GM12865 (cell line): ENCODE data around the gene LRRC38.
A peak's percentile ranks its signal among the peaks of the same experiment; 100 is the strongest.

ENCODE experiments used
- DNase-seq: peaks from one replicate; pipeline ENCODE4 v3.0.0; 2010; ENCODE audit warnings: low read depth
- H3K4me3 ChIP-seq: 2 replicates; pipeline ENCODE4 v1.5.1; 2011; ENCODE audit warnings: mild to moderate bottlenecking, low read depth, low read length, control low read depth
- CTCF ChIP-seq: IDR thresholded peaks from 2 replicates; pipeline ENCODE4 v1.5.1; 2011; ENCODE audit warnings: low read length, control low read depth, low read depth, inconsistent platforms; ENCODE audit not compliant: insufficient read depth; ENCODE audit errors: missing control alignments

LRRC38 gene

GRCh38 chr1:13479171-13479856 is 34.5 kb downstream of the LRRC38 start:
- TF ChIP-seq CTCF = no peak
- H3K4me3 ChIP-seq = no peak overlapping the region
- no peak for DNase-seq

GRCh38 chr1:13478692-13479091 is 35.1 kb downstream of the LRRC38 start:
- no peak for DNase-seq
- no peak overlapping the region for H3K4me3 ChIP-seq
- TF ChIP-seq CTCF = no peak

GRCh38 chr1:13469343-13469742 is 44.5 kb downstream of the LRRC38 start:
- peak; percentile 19 for DNase-seq
- no peak overlapping the region for H3K4me3 ChIP-seq
- TF ChIP-seq CTCF = peak; percentile 3

- no peak for TF ChIP-seq CTCF
- no peak for DNase-seq
Measured at GRCh38 chr1:13465515-13465914, 48.3 kb downstream of the LRRC38 start.

GRCh38 chr1:13462682-13463081 is 51.1 kb downstream of the LRRC38 start:
- DNase-seq = no peak
- TF ChIP-seq CTCF = no peak
- H3K4me3 ChIP-seq = no peak overlapping the region

More at GRCh38 chr1:13465515-13465914, 48.3 kb downstream of the LRRC38 start:
- no peak overlapping the region for H3K4me3 ChIP-seq

- no peak overlapping the region for H3K4me3 ChIP-seq
- no peak for DNase-seq
- TF ChIP-seq CTCF = no peak
Measured at GRCh38 chr1:13461977-13462376, 51.8 kb downstream of the LRRC38 start.
